CD4-positive, alpha-beta T cell treated with Interleukin-2 at 100 ng/mL for 4 hours (primary cell): ENCODE data around the gene FDPS.
"Not testable (repeated sequence)": the region's sequence is repeated elsewhere in the genome, so short reads cannot be mapped to it uniquely, and the experiment has no call there.

ENCODE experiments used
- DNase-seq: peaks from one replicate; pipeline ENCODE4 v3.0.0-alpha.2; 2020; ENCODE audit warnings: low spot score

FDPS gene

GRCh38 chr1:155285631-155286044 lies 23.0 kb upstream of the FDPS start:
- DNase-seq, result no peak

GRCh38 chr1:155286544-155286943 lies 22.1 kb upstream of the FDPS start:
- no peak for DNase-seq

- DNase-seq, result no peak
These were observed 20.6 kb upstream of the FDPS start for GRCh38 chr1:155287987-155288543.

GRCh38 chr1:155291006-155291405 lies 17.7 kb upstream of the FDPS start:
- not testable (repeated sequence) for DNase-seq

DNA sequence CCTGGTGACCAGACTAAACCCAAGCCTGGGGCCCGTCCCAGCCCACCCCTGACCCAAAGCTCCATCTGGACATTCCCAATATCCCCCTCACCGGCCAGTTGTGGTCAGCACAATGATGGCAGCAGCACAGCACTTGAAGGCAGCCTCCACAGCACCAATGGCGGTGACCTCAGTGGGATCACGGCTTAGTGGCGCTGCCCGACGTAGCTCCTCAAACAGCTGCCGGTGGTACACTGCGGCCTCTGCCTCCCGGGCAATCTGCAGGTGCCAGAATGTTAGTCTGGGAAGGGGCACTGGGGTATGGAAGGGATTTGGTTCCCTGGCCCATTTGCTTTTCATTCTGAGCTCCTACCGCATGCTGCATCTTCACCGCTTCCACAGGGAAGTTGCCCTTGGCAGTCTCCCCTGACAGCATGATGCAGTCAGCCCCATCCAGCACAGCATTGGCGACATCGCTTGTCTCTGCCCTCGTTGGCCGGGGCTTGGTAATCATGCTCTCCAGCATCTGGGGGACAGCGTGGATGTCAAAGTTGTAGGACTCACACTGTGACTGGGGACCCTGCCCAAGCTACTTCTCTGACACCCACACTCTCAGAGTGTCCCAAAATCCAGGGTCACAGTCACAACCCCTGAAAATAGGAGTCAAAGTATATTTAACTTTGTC lies 15.4 kb upstream of the FDPS start:
- DNase-seq, result no peak

DNA sequence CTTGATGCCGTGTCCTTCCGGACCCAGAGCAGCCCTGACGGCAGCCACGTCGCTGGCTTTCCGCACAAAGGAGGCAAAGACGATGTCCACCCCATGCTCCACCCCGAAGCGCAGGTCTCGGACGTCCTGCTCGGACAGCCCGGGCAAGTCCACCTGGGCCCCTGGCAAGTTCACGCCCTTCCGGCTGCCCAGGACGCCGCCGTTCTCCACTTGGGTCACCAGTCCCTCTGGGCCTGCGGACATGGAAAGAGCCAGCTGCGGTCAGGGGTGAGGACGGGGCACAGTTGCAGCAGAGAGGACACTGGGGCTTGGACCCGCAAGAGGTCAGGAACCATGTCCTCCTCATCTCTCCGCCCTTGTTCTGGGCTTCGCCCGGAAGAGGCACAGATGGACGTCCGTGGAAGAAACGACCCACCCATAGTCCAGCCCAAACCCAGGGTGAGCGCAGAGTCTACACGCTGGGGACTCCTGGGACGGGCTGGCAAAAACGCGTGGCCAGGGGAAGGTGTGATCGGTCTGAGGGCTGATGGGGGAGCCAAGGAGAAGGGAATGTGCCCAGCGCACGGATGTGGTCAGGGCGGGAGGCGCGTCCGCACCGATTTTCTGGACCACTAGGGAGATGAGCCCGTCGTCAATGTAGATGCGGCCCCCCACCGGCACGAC lies 14.0 kb upstream of the FDPS start:
- no peak for DNase-seq

GRCh38 chr1:155295183-155295941 lies 13.3 kb upstream of the FDPS start:
- no peak for DNase-seq

- no peak for DNase-seq
These were observed 12.8 kb upstream of the FDPS start for GRCh38 chr1:155295942-155296267.

GRCh38 chr1:155296661-155297060 lies 12.0 kb upstream of the FDPS start:
- DNase-seq, result no peak

- no peak for DNase-seq
These were observed 11.3 kb upstream of the FDPS start for GRCh38 chr1:155297384-155297783.

DNA sequence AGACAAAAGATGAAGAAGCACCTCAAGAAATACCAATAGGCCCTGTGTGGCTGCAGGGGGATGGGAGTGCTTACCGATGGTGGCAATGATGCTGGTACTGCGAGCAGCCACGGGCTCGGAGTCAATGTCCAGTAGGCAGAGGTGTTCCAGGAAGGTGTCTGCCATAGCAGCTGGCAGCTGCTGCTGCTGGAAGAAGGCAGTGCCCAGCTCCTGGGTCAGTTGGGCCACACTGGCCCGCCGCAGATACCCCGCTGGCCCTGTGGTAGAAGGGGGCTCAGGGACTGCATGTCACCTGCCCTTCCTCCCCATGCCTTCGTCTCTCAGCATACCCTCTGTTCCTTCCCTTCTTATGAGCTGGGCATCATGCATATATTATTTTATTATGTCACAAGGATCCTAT lies 8.6 kb upstream of the FDPS start:
- DNase-seq, result no peak

DNA sequence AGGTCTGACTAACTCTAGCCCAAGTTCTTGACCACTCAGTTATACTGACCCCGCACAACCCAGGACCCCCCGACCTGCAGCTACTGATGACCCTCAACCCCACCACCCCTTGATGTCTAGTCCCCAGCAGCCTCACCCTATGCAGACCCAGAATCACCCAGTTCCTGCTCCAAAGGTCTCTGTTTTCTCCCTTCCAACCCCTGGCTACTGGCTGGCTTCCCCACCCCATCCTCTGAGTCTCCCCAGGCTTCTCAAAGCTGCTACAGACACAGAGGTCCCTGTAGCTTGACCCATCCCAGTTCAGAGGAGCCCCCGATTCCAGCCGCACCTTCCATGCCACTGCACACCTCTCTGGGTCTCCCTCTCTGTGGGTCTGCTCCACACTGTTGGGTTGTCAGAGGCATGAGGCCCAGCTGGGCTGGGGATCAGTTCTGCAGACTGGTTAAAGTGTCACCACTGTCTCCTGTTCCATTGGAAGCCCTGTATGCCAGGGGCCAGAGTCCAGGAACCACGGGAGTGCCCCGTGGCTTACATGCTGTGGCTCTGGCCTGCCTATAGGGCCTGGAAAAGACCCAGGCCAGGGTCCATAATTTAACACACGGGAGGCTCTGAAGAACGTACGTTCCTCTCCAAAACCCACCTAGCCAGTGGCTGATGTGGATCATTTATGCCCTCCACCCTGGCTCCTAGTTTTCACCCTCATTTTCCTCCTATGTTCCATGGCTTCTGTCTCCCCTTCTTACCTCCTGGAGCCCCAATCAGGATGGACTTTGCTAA lies 7.9 kb upstream of the FDPS start:
- no peak for DNase-seq

- DNase-seq, result no peak
These were observed 7.3 kb upstream of the FDPS start, which contains the start of gene PKLR for GRCh38 chr1:155301342-155301841. Gene PKLR, minus strand, starts transcription at chr1:155301438. Its CDS starts 43 bp downstream, at chr1:155301395.

- DNase-seq, result no peak
These were observed 4.1 kb upstream of the FDPS start for GRCh38 chr1:155304558-155305063.

DNA sequence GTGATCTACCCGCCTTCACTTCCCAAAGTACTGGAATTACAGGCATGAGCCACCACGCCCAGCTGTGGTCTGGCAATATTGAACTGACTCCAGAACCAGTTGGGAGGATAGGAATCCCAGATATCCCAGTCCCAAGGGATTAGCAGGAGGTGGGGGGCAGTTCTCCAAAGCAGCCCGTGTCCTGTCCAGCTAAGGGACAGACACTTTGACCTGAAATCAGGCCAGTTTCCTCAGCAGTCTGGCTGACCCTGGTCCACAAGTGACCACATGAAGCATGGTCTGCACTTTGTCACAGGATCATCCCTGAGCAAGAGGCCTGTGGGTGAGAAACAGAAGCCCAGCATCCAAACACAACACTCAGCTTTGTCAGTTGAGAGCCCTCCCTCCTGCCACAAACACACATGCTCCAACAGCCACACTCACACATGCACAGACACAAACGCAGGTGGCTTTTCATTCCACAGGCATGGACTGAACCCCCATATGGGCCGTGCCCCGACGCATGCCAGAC lies 2.7 kb upstream of the FDPS start:
- no peak for DNase-seq

- no peak for DNase-seq
These were observed 1.4 kb upstream of the FDPS start for GRCh38 chr1:155307247-155307740.

- DNase-seq, result no peak
These were observed 856 bp downstream of the FDPS start for GRCh38 chr1:155309423-155310021.

- no peak for DNase-seq
These were observed 4.6 kb downstream of the FDPS start for GRCh38 chr1:155313261-155313660.

DNA sequence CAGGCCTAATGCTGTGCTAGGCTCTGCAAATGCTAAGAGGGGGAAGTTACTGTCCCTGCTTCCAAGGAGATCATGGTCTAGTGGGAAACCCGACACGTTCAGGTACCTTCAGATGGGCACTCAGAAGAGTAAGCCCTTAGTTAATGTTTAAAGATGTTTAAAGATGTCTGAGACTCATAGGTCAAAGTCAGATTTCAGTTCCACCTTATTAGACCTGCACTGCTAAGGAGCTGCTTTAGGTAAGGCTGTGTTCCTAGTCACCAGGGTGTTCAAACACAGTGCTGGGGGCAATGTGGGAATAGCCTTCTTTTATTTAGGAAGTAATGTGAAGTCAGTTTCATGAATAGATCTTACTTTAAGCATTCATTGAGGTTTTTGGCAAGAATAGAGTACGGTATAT lies 8.3 kb downstream of the FDPS start:
- DNase-seq, result no peak

- no peak for DNase-seq
These were observed 9.4 kb downstream of the FDPS start for GRCh38 chr1:155318082-155318481.

GRCh38 chr1:155319536-155319935 lies 10.9 kb downstream of the FDPS start:
- no peak for DNase-seq
